Measurements from ENCODE around the gene CTXND1.

DNA sequence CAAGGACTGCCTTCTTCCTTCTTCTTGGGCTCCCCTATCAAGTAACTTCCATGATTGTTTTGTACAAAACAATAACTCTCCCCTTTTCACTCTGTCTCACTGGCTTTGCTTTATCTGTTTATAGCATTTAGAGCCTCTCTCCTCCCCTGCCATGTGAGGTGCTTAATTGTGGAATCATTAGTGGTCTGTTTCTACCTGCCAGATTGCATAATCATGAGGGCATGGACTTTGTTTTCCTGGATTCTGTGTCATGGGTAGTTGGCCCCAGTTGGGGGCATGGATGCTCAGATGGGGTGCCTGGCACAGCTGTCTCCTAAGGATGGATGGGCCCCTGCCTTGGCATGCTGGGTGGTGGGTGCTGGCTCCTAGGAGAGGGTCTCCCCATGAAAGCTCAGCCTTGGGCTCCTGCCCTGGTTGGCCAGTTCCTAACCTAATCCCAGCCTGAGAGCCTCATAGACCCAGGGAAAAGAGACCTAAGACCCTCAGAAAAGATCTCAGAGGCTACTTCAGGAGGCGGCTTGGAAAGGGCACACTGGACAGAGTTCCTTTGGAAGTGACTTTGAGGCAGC lies 8.0 kb upstream of the CTXND1 start:
- TF ChIP-seq, protein P1, sequence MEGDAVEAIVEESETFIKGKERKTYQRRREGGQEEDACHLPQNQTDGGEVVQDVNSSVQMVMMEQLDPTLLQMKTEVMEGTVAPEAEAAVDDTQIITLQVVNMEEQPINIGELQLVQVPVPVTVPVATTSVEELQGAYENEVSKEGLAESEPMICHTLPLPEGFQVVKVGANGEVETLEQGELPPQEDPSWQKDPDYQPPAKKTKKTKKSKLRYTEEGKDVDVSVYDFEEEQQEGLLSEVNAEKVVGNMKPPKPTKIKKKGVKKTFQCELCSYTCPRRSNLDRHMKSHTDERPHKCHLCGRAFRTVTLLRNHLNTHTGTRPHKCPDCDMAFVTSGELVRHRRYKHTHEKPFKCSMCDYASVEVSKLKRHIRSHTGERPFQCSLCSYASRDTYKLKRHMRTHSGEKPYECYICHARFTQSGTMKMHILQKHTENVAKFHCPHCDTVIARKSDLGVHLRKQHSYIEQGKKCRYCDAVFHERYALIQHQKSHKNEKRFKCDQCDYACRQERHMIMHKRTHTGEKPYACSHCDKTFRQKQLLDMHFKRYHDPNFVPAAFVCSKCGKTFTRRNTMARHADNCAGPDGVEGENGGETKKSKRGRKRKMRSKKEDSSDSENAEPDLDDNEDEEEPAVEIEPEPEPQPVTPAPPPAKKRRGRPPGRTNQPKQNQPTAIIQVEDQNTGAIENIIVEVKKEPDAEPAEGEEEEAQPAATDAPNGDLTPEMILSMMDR (IDR thresholded peaks at IDR 0.05; ENCODE audit: insufficient read depth, low read length) = no peak
- no peak for TF ChIP-seq POLR2AphosphoS5 (IDR thresholded peaks at IDR 0.05; ENCODE audit: low read depth)

Measured in HL-60 (cell line).